PC-9 (cell line): ENCODE results near the gene ST6GALNAC6. TPM values are rescaled to one million over a fixed set of nuclear protein-coding genes. Genes with fewer than 3 reads are reported as not detected.
A peak's percentile ranks its signal among the peaks of the same experiment; 100 is the strongest.

Experiments
- BruUV-seq: library from RNA; stranded (reverse); fragments of 400-500 nt; replicated peaks from 2 replicates; lab custom pipeline; 2021; lab: Mats Ljungman, UMichigan
- CTCF ChIA-PET: fragments of 300-600 bp; sonication (Branson Sonifier 250); formaldehyde crosslinking; loops from one replicate; lab custom pipeline; 2022; ENCODE audit warnings: antibody characterized with exemption; lab: Charles Lee
- POLR2A ChIA-PET: fragments of 300-600 bp; sonication (Branson Sonifier 250); formaldehyde crosslinking; loops from one replicate; lab custom pipeline; 2022; ENCODE audit warnings: antibody characterized with exemption; ENCODE audit not compliant: unreplicated experiment; lab: Charles Lee
- DNase-seq, 2 experiments: peaks; one replicate each; pipeline versions ENCODE4 v3.0.0 to v3.0.0-alpha.2; 2015 to 2022; ENCODE audit warnings: mixed read lengths in 1 of 2
- H2AFZ ChIP-seq: fragments of 200-600 bp; sonication (generic); 2 replicates; pipeline ENCODE4 v1.8.1; 2017; ENCODE audit warnings: antibody characterized with exemption
- H3F3A ChIP-seq: fragments of 200-600 bp; sonication (generic); 2 replicates; pipeline ENCODE4 v1.8.1; 2017; ENCODE audit warnings: antibody characterized with exemption, mild to moderate bottlenecking, low read depth; ENCODE audit not compliant: insufficient read depth
- H3K27ac ChIP-seq: fragments of 200-600 bp; sonication (generic); 2 replicates; pipeline ENCODE4 v1.6.1; 2016; ENCODE audit warnings: mixed run types
- H3K27me3 ChIP-seq: fragments of 200-600 bp; sonication (generic); 2 replicates; pipeline ENCODE4 v1.6.1; 2016; ENCODE audit warnings: low read depth, mixed run types; ENCODE audit not compliant: insufficient read depth
- H3K36me3 ChIP-seq: fragments of 200-600 bp; sonication (generic); 2 replicates; pipeline ENCODE4 v1.6.1; 2016; ENCODE audit warnings: low read depth, mixed run types
- H3K4me1 ChIP-seq: fragments of 200-600 bp; sonication (generic); replicated peaks from 2 replicates; pipeline ENCODE4 v1.6.1; 2016; ENCODE audit warnings: mixed run types; ENCODE audit not compliant: insufficient read depth
- H3K4me2 ChIP-seq: fragments of 200-600 bp; sonication (generic); 2 replicates; pipeline ENCODE4 v1.6.1; 2017; ENCODE audit warnings: mixed run types
- H3K4me3 ChIP-seq: fragments of 200-600 bp; sonication (generic); 2 replicates; pipeline ENCODE4 v1.6.1; 2016; ENCODE audit warnings: mixed run types
- H3K79me2 ChIP-seq: fragments of 200-600 bp; sonication (generic); 2 replicates; pipeline ENCODE4 v1.6.1; 2017; ENCODE audit warnings: low read depth, mixed run types
- H3K9me2 ChIP-seq: fragments of 200-600 bp; sonication (generic); 2 replicates; pipeline ENCODE4 v1.8.1; 2017; ENCODE audit warnings: mild to moderate bottlenecking; ENCODE audit not compliant: insufficient read depth
- H3K9me3 ChIP-seq: fragments of 200-600 bp; sonication (generic); 2 replicates; pipeline ENCODE4 v1.8.1; 2016; ENCODE audit warnings: low read depth; ENCODE audit not compliant: insufficient read depth
- H4K20me1 ChIP-seq: fragments of 200-600 bp; sonication (generic); 2 replicates; pipeline ENCODE4 v1.8.1; 2017; ENCODE audit not compliant: insufficient read depth
- EZH2 ChIP-seq: fragments of 200-600 bp; sonication (generic); IDR thresholded peaks from 2 replicates; pipeline ENCODE4 v1.8.0; 2017; ENCODE audit warnings: antibody characterized with exemption, low read depth
- intact Hi-C: fragments of 100-400 bp; cut with micrococcal nuclease; formaldehyde crosslinking; loops from one replicate; pipeline ENCODE4 v1.10.0; 2022; ENCODE audit not compliant: unreplicated experiment
- total RNA-seq: library from RNA; stranded (reverse); gene quantifications from 2 replicates; pipeline ENCODE4 v1.2.3, GENCODE V29; 2021
- TF ChIP-seq, protein P1 (sequence below): fragments of 200-600 bp; sonication (generic); conservative IDR thresholded peaks from 2 replicates; pipeline ENCODE4 v1.6.1; 2017; ENCODE audit warnings: mixed run types, antibody characterized with exemption, mild to moderate bottlenecking, moderate library complexity

ST6GALNAC6 gene
- total RNA-seq, 1 experiment from 2014 or later = 23.3 TPM

DNA sequence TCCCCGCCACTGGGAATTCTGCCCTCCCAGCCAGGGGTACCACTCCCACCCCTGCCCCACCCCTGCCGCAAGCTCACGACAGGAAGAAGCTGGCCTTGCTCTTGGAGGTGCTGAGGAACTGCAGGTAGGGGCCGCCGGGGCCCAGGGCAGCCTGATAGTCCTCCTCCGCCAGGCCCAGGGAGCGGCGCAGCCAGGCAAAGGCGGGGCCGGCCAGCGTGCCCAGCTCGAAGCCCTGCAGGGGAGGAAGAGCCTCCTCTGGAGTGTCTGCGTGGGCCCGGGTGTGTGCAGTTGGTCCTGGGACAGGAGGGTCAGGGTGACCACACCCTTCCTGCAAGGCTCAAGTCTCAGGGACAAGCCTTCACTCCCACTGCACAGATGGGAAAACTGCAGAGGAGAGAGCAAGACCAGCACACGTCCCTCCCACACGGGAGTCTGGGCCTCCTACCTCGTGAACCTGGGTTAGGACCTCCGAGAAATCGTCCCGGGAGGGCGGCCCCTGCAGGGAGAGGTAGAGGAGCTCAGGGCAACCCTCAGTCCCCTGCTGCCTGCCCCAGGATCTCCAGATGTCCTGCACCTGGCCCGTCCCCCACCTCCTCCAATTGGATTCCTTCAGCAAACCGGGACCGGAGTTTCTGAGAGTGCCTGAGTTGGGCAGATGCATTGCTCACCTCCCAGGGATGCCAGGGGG, 28.7 kb upstream of the ST6GALNAC6 start:
- peak in 1 of 2 experiments; percentile 54 for DNase-seq
- intact Hi-C loops = no loop called here
- H3K4me3 ChIP-seq = peak overlapping the region; percentile 63
- H3K27me3 ChIP-seq = no peaks in the 10 kb centered on the region
- H3K79me2 ChIP-seq = no peaks in the 10 kb centered on the region
- H3K4me1 ChIP-seq = peaks cover 37% of the 10 kb centered on the region
- no peaks in the 10 kb centered on the region for H3K9me3 ChIP-seq
- BruUV-seq = no TSS peak
- 0 out of 2 replicates have a peak, but pooled peaks cover 3% of the 10 kb centered on the region for H4K20me1 ChIP-seq
- no peak overlapping the region for H3K27ac ChIP-seq
- H3K9me2 ChIP-seq = no peaks in the 10 kb centered on the region
- no peaks in the 10 kb centered on the region for H3K36me3 ChIP-seq
- ChIA-PET POLR2A (no interaction called here), CTCF (interaction anchor here (0.6 to 1.0 kb wide), 3 partner anchors 107 to 201 kb away, joined by 3 to 4 read pairs (median 3); no protein-coding TSS in a partner anchor)
- peak overlapping the region; percentile 91 for H3K4me2 ChIP-seq
- no peak for TF ChIP-seq EZH2
- TF ChIP-seq, protein P1, sequence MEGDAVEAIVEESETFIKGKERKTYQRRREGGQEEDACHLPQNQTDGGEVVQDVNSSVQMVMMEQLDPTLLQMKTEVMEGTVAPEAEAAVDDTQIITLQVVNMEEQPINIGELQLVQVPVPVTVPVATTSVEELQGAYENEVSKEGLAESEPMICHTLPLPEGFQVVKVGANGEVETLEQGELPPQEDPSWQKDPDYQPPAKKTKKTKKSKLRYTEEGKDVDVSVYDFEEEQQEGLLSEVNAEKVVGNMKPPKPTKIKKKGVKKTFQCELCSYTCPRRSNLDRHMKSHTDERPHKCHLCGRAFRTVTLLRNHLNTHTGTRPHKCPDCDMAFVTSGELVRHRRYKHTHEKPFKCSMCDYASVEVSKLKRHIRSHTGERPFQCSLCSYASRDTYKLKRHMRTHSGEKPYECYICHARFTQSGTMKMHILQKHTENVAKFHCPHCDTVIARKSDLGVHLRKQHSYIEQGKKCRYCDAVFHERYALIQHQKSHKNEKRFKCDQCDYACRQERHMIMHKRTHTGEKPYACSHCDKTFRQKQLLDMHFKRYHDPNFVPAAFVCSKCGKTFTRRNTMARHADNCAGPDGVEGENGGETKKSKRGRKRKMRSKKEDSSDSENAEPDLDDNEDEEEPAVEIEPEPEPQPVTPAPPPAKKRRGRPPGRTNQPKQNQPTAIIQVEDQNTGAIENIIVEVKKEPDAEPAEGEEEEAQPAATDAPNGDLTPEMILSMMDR = no peak
- peak overlapping the region; percentile 71 for H2AFZ ChIP-seq
- H3F3A ChIP-seq = peaks cover 66% of the 10 kb centered on the region

GRCh38 chr9:127927201-127927987, 28.0 kb upstream of the ST6GALNAC6 start:
- Histone ChIP-seq H3K4me3 (peak overlapping the region; percentile 63), H2AFZ (peak overlapping the region; percentile 71), H3K79me2 (no peaks in the 10 kb centered on the region), H3K9me2 (no peaks in the 10 kb centered on the region), H3K27me3 (no peaks in the 10 kb centered on the region), H3K9me3 (no peaks in the 10 kb centered on the region), H4K20me1 (0 out of 2 replicates have a peak, but pooled peaks cover 3% of the 10 kb centered on the region), H3K27ac (no peak overlapping the region), H3F3A (peaks cover 66% of the 10 kb centered on the region), H3K4me2 (peak overlapping the region; percentile 91), H3K4me1 (peaks cover 30% of the 10 kb centered on the region), H3K36me3 (no peaks in the 10 kb centered on the region)
- POLR2A ChIA-PET = no interaction called here
- BruUV-seq = no TSS peak
- TF ChIP-seq, protein P1 = no peak
- TF ChIP-seq EZH2 = no peak
- peak in 1 of 2 experiments; percentile 64 for DNase-seq
- CTCF ChIA-PET = no interaction called here
- intact Hi-C loops = no loop called here

DNA sequence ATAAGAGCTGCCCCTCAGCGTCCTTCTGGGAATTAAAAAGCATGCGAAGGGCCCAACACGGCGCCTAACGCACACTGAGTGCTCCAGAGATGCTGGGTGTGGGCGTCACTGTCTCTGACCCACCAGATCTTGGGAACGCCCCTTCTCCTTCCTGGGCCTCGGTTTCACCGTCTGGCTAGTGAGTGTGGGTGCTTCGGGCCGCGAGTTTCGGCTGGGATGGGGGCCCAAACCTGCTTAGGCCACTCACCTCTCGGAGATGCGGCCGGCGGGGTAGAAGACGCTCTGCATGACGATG, 27.4 kb upstream of the ST6GALNAC6 start:
- POLR2A ChIA-PET = no interaction called here
- Histone ChIP-seq H3K4me3 (no peak overlapping the region), H3K9me2 (no peaks in the 10 kb centered on the region), H3F3A (peaks cover 63% of the 10 kb centered on the region), H3K9me3 (no peaks in the 10 kb centered on the region), H3K4me2 (peak overlapping the region; percentile 91; the same call in 1 of the 2 replicates), H3K36me3 (no peaks in the 10 kb centered on the region), H2AFZ (no peak overlapping the region), H3K79me2 (no peaks in the 10 kb centered on the region), H4K20me1 (0 out of 2 replicates have a peak, but pooled peaks cover 3% of the 10 kb centered on the region), H3K4me1 (peaks cover 26% of the 10 kb centered on the region), H3K27me3 (no peaks in the 10 kb centered on the region), H3K27ac (no peak overlapping the region)
- intact Hi-C loops = no loop called here
- DNase-seq = no peak
- no TSS peak for BruUV-seq
- CTCF ChIA-PET = no interaction called here
- TF ChIP-seq EZH2 = no peak
- TF ChIP-seq, protein P1 = no peak
